Pons (tissue), 1 donor: Measurements from ENCODE around the gene MAML1.
"Not testable (repeated sequence)": the region's sequence is repeated elsewhere in the genome, so short reads cannot be mapped to it uniquely, and the experiment has no call there.

Experiments
- DNase-seq: peaks from one replicate; pipeline ENCODE4 v3.0.0-alpha.2; 2016; ENCODE audit warnings: low spot score

The MAML1 gene, protein sequence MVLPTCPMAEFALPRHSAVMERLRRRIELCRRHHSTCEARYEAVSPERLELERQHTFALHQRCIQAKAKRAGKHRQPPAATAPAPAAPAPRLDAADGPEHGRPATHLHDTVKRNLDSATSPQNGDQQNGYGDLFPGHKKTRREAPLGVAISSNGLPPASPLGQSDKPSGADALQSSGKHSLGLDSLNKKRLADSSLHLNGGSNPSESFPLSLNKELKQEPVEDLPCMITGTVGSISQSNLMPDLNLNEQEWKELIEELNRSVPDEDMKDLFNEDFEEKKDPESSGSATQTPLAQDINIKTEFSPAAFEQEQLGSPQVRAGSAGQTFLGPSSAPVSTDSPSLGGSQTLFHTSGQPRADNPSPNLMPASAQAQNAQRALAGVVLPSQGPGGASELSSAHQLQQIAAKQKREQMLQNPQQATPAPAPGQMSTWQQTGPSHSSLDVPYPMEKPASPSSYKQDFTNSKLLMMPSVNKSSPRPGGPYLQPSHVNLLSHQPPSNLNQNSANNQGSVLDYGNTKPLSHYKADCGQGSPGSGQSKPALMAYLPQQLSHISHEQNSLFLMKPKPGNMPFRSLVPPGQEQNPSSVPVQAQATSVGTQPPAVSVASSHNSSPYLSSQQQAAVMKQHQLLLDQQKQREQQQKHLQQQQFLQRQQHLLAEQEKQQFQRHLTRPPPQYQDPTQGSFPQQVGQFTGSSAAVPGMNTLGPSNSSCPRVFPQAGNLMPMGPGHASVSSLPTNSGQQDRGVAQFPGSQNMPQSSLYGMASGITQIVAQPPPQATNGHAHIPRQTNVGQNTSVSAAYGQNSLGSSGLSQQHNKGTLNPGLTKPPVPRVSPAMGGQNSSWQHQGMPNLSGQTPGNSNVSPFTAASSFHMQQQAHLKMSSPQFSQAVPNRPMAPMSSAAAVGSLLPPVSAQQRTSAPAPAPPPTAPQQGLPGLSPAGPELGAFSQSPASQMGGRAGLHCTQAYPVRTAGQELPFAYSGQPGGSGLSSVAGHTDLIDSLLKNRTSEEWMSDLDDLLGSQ

DNA sequence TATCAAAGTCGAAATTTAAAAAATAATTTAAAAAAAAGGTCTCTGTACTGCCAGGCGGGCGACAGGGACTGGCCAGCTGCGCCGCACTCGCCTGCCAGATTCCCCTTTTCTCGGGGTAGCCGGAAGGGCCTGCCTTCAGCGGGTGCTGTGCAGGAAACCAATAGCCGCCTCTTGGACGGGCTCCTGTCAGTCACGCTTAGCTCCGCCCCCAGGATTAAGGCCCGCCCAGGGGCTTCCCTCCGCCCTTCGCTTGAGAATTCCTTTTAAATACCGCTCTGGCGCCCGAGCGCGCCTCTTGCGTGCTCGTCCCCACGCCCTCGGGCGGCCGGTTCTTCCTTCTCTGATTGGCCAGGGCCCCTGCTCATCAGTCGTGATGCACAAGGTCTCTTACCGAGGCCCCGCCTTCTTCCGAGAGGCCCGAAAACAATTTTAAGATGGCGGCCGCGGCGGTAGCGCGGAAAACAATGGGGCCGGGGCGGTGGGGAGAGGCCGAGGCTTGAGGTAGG is at the start of gene MAML1:
Gene MAML1, plus strand, starts transcription at position 411 of the 506 bp plus-strand sequence. CDS start 291 bp downstream, outside the sequence.
- DNase-seq, result peak; percentile 100

DNA sequence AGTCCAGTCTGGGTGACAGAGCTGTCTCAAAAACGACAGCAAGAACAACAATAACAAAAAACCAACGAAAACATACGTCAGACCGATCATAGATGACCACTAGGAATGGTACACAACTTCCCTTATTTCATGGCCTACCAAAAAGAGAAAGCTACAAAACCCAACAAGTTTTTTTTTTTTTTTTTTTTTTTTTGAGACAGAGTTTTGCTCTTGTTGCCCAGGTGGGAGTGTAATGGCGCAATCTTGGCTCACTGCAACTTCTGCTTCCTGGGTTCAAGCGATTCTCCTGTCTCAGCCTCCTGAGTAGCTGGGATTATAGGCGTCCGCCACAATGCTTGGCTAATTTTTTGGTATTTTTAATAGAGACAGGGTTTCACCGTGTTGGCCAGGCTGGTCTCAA is 43.4 kb upstream of the MAML1 start:
- not testable (repeated sequence) for DNase-seq

DNA sequence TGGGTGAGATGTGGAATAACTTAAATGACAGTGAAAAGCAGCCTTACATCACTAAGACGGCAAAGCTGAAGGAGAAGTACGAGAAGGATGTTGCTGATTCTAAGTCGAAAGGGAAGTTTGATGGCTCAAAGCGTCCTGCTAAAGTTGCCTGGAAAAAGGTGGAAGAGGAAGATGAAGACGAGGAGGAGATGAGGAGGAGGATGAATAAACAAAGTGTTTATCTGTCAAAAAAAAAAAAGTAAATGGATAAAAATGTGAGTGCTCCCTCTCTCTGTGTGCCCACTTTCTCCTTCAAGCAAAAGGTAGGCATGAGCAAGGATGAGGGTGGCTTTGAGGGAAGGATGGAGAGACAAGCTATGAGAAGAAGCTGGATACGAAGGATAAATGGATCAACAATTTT is 38.1 kb upstream of the MAML1 start:
- DNase-seq, result no peak

DNA sequence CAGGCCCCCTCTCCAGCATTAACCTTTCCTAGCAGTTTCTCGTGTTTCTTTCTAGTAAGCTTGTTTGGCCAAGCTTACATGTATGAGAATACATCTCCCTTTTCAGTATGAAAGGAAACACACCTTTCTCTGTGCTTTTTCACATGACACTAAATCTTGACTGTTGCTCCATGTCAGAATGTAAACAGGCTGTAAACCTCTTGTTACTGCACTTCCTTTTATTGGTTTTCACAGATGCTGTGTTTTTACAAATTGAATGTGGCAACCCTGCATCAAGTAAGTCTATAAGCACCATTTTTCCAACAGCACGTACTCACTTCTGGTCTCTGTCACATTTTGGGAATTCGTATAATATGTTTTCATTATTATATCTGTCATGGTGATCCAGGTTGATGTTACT is 36.0 kb upstream of the MAML1 start:
- DNase-seq, result no peak

DNA sequence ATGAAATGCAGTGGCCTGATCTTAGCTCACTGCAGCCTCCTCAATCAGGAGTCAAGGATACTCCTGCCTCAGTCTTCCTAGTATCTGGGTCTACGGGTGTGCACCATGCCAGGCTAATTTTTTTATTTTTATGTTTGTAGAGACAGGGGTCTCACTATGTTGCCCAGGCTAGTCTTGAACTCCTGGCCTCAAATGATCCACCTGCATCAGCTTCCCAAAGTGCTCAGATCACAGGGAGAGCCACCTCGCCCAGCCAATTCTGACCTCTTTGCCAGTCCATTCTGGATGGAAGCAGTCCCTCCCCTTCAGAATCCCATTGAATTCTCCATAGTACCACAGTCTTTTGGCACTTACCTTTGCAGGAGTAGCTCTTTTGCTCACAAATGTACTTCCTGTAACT is 35.5 kb upstream of the MAML1 start:
- DNase-seq, result no peak

DNA sequence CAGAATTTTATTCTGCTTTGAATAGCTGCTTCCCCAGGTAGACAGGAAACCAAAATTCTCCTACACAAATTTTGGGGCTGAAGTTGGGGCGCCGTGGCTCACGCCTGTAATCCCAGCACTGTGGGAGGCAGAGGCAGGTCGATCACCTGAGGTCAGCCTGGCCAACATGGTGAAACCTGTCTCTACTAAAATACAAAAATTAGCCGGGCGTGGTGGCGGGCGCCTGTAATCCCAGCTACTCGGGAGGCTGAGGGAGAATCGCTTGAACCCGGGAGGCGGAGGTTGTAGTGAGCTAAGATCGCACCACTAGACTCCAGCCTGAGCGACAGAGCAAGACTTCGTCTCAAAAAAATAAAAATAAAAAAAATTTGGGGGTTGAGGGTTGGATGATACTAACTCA is 35.1 kb upstream of the MAML1 start:
- not testable (repeated sequence) for DNase-seq

DNA sequence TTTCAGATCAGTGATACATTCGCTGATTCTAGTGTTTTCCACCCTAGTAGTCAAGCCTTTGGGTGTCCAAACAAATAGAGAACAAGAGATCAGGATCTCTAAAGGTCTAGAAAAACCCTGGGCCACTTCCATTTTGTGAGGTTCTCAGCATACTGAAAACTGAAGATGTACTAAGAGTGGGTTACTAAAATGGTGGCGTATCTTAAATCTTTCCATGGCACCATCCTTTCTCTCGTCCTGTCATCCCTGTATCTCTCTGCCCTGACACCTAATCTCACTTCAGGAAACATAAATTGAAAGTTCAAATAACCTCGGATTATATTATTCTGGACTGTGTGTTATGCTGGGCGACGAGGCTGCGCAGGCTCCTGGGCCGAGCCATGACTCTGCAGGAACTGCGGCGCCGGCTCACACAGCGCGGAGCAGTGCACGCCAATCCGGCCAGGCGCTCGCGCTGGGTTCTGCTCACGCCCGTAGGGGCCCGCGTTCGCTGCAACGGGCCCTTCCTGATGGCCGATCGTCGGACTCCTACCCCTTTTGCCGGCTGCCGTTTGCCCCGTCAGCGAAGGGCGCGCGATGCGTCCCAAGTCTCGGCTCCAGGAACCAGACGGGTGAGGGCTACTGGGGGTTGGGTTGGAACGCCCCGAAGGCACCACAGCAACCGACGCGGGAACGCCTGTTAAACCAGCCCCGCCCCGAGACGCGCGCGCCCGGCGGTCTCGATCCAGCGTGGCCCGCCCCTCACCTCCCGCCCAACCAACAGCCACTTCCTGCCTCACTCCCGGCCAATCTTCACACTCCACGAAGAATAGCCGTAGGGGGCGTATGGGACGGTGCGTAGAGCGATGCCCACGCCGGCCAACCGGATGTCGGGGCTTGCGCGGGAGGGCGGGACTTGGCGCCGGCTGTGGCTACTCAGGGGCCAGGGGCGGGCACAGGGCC is 34.4 kb upstream of the MAML1 start:
- peak; percentile 99 for DNase-seq

DNA sequence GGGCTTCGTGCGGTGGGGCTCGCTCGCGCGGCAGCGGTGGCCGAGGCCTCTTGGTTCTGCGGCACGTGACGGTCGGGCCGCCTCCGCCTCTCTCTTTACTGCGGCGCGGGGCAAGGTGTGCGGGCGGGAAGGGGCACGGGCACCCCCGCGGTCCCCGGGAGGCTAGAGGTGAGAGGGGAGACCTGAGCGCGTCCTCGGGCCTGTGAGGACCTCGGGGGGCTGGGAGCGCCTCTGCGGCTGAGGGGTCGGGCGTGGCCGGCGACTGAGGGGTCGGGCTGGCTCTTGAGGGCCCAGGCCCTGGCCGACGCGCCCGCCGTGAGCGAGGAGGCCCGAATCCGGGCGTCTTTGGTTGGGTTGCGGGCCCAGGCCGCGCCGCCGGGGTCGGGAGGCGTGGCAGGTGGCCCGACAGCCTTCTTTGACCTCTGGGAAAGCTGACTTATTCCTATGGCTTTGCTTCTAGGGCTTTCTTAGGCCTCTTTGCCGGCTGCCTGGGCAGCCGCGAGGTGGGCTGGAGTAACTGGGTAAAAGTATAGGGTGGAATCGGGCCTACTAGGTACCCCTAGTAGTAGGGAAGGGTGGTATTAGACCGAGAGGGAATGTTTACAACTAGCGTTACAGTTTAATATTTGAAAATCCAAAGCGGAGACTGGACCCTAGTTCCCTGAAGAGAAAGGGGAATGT is 33.5 kb upstream of the MAML1 start, which contains the start of gene CANX:
Gene CANX, plus strand, starts transcription at position 33 of the 681 bp plus-strand sequence. CDS start 6,715 bp downstream, outside the sequence.
- no peak for DNase-seq

DNA sequence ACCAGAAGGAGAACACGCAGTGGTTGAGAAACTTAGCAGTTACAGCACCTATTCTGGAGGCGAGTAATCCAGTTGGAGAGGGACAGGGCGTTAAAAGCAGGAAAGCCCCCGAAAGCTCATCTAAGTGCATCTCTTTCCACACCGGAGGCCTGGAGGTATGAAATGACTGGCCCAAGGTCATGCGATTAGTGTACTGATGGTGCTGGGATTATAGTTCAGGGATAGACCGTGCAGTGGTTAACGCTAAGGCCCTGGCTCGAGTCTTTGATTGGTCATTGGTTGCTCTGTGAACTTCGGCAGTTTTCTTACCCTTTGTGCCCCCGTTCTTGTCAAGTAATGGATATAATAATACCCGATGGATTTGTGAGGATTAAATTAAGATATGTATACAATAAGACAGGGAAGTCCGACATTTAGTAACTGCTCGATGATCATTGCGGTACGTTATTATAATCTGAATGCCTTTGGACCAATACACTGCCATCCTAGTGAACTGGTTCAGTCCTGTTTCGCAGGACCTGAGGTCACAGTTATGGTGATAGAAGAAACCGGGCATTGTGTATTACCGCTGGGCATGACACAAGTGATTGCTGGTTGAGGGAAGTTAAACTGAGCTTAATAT is 32.9 kb upstream of the MAML1 start:
- peak; percentile 70 for DNase-seq

DNA sequence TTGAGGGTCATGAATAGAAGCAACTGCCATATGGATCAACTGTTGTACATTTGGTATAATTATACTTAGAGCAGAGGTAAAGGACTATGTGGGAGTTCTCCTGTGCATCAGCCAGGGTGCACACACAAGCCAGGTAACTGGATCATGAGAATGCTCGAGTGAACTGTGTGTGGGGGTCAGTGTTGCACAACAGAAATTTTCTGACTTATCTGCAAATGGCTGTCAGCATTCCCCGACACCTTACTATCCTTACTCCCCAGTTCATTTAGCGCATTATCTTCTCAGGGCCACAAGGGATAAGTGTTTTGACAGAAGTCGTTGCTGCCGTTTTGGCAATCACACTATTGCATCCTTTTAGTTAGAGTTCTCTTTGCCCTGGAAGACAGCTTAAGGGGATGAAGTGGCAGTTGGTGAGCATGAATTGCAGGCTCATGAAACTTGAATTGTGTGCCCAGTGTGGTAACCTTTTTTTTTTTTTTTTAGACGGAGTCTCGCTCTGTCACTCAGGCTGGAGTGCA is 32.2 kb upstream of the MAML1 start:
- no peak for DNase-seq

DNA sequence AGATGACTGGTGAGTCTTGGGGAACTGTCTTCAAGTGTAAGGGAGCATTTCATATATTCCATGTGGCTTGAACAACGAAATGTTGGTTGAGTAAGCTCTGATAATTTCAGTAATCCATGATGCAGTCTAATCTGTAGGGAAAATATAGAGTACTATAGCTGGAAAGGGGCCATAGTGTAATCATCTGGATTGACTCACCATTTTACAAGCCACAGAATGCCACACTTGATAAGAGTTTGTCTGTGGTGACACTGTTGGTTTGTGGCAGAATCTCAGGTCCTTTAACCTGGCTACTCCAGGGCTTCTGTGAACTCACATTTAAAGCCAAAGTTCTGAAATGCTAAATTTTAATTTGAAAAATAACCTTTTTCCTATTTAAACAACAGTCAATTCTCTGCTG is 16.3 kb upstream of the MAML1 start:
- no peak for DNase-seq

DNA sequence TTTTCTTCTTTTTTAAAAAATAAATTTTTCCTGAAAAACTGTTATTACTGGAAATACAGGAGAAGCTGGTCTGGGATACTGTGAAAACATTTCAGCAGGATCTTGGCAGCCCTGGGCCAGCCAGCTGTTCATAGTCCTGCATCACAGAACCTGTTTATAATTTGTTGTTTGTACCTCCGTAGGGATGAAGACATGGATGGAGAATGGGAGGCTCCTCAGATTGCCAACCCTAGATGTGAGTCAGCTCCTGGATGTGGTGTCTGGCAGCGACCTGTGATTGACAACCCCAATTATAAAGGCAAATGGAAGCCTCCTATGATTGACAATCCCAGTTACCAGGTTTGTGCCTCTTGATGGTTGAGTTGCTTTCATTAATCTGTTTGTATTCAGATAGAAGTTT is 12.4 kb upstream of the MAML1 start:
- DNase-seq, result no peak

DNA sequence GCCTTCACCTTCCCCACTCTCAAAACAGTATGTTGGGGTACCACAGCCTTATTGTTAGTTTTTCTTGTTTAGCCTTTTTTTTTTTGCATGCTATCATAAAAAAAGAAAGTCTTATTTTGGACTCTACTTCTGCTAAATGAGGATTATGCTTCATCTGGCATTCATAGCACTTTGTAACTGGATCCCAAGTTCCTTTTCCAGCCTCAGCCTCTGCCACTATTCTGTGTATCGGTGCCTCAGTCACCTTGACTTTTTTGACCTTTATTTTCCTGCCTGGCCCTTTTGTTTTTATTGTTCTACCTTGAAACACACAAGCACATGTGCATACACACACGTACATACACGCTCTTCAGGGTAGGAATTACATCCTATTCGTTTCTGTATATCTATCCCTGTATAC is 8.5 kb upstream of the MAML1 start:
- DNase-seq, result no peak

DNA sequence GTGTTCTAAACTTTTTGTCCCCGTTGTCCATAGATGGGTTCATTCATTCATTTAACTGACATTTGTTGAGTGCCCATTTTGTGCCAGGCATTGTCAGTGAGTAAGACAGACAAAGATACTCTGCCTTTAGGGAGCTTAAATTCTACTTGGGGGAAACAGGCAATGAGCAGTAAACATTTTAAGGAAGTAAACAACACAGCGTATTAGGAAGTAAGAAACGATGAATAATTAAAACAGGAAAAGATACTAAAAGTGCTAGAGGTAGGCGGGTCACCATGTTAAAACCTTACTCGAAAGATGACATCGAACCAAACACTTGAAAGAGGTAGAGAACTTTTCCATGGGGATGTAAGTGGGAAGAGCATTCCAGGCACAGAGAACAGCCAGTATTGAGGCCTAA is 5.5 kb upstream of the MAML1 start:
- DNase-seq, result no peak

DNA sequence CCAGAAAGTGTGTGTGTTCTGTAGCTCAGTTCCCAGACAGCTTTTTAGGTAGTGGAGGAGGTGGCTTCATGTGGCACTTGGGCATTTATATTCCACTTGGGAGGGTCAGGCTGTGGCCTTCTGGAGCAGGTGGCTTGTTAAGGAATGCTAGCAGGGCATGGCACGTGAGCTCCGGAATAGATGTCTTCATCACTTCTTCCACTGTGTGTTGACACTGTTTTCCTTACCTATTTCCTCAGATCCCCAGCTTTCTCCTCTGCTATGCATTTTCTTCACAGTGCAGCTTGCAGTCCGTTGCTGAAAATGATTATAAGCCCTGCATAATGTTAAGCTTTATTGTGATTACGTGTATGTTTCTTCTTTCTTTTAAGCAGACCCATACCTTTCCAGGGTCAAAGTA is 3.3 kb upstream of the MAML1 start:
- no peak for DNase-seq

DNA sequence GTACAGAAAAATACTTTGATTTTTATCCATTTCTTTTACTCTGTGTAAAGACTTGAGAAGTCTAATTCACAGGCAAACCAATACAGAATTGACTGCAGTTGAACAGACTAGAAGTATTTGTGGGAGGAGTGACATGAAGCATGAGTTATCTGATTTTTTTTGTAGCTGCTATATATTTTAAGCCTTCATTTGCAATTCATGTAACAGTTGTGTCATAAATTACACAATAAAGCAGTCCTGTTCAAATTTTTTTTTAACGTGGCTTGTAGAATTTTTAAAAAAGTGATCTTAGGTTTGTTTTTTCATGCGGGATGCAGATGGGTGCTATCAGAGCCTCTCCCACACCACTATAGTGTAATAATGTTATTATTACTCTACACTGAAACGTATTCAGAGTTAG is 2.9 kb upstream of the MAML1 start:
- DNase-seq, result no peak

DNA sequence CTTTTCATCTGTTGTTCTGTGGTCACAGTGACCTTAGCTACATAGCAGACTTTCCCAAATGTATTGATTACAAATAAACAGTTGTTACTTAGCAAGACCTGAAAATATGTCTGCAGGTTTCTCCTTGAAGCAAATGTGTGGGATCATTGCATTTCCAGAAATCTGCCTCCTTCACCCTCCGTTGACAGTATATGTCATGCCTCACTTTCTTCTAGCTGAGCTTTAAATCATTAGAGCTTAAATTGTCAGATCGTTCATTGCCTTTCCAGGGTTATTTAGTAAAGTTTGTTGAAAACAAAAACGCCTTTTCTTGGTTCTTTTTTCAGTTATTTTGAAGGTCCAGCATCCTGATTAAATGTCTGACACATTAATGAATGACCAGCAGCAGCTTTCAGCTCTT is 2.3 kb upstream of the MAML1 start:
- DNase-seq, result no peak

DNA sequence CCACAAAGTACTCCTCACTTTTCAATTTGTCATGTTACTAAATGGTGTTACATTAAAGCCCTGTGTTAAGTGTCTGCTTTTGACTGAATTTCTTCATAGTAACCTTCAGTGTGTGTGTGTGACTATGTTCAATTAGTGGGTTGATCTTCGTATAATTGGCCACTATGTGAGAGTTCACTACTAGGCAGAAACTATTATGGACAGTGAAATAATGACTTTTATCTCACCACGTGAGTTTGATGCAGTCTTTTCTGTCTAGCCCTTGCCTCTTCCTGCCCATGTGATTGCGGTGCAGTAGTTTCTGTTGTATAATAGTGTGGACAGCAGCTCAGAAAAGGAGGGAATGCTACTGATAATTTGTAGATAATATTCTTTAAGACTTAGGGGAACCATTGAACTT is 1.8 kb upstream of the MAML1 start:
- DNase-seq, result no peak

DNA sequence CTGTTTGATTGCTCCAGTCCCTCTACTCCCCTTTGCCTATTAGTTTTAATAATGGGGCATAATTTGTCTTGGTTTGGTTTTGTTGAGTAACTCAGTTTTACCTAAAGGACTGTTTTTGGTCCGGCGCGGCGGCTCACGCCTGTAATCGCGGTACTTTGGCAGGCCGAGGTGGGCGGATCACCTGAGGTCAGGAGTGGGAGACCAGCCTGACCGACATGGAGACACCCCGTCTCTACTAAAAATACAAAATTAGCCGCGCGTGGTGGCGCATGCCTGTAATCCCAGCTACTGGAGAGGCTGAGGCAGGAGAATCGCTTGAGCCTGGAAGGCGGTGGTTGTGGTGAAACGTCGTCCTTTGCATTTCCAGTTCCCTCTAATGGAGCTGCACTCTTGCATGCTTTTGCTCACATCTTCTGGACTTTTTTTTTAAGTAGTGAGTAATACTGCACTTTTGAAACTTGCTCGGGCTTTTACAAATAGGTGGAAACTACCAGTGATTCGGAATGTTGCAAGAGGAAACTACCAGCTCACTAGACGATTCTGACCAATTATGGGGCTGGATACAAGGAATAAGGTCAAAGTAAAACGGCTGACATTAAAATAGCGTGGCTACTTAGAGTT is 721 bp upstream of the MAML1 start:
- peak; percentile 6 for DNase-seq
